ENCODE measurements around the gene COL28A1. TPM values are rescaled to one million over a fixed set of nuclear protein-coding genes. Genes with fewer than 3 reads are reported as not detected.

The COL28A1 gene
- total RNA-seq, 4 donors from 2014 or later: 15.1 to 23.7 (median 18.3) TPM

DNA sequence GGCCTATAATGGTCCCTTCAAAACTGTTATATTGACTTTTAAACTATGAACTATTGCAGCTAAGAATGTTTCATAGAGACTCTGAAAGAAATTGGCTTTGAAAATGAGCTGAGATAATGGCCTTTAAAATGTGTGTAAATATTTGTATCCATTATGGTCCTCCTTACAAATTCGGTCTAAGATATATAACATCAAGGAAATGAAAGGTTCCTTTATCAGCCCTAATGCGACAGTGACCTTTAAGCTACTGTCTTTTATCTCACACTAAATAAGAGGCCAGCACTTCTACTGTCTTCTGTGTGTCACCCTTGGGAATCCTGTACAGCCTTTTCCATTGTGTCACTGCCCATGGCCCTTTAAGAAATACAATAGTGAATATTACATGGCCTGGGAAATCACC is 19.5 kb downstream of the COL28A1 start:
- no peak overlapping the region for H3K4me3 ChIP-seq
- no peaks in the 10 kb centered on the region for H3K9me3 ChIP-seq
- intact Hi-C loops (cut with DNase I): no loop called here
- H3K36me3 ChIP-seq: no peaks in the 10 kb centered on the region
- no peaks in the 10 kb centered on the region for H3K27me3 ChIP-seq
- H3K27ac ChIP-seq (replicated peaks in 1 of 4): no peak overlapping the region
- H3K4me1 ChIP-seq: peaks cover 0 to 6% (median 0%) of the 10 kb centered on the region in 4 donors
- 63% methylated on average over 2 of the region's 2 CpGs for WGBS
- no peak for DNase-seq (ENCODE audit: extremely low spot score)
- TF ChIP-seq POLR2A (IDR thresholded peaks at IDR 0.05; ENCODE audit: low read depth) (no peak), CTCF (IDR thresholded peaks at IDR 0.05) (no peak), EP300 (IDR thresholded peaks at IDR 0.05) (no peak), POLR2AphosphoS5 (IDR thresholded peaks at IDR 0.05) (no peak)

GRCh38 chr7:7512861-7513597 is 22.6 kb downstream of the COL28A1 start:
- WGBS: 49% methylated on average over 4 of the region's 4 CpGs
- no peaks in the 10 kb centered on the region for H3K27me3 ChIP-seq
- DNase-seq (ENCODE audit: extremely low spot score): no peak
- H3K4me3 ChIP-seq: no peak overlapping the region
- H3K9me3 ChIP-seq: no peaks in the 10 kb centered on the region
- H3K27ac ChIP-seq (replicated peaks in 1 of 4): no peak overlapping the region
- peaks cover 0 to 6% (median 0%) of the 10 kb centered on the region in 4 donors for H3K4me1 ChIP-seq
- H3K36me3 ChIP-seq: no peaks in the 10 kb centered on the region
- TF ChIP-seq EP300 (IDR thresholded peaks at IDR 0.05) (no peak), CTCF (IDR thresholded peaks at IDR 0.05) (no peak), POLR2AphosphoS5 (IDR thresholded peaks at IDR 0.05) (no peak), POLR2A (IDR thresholded peaks at IDR 0.05; ENCODE audit: low read depth) (no peak)
- intact Hi-C loops (cut with DNase I): no loop called here

- Histone ChIP-seq H3K4me3 (no peak overlapping the region), H3K27me3 (no peaks in the 10 kb centered on the region), H3K27ac (replicated peaks in 1 of 4) (no peak overlapping the region), H3K4me1 (peaks cover 0 to 6% (median 0%) of the 10 kb centered on the region in 4 donors), H3K9me3 (no peaks in the 10 kb centered on the region), H3K36me3 (no peaks in the 10 kb centered on the region)
- TF ChIP-seq POLR2A (IDR thresholded peaks at IDR 0.05; ENCODE audit: low read depth): no peak
- TF ChIP-seq EP300 (IDR thresholded peaks at IDR 0.05): no peak
- no peak for TF ChIP-seq POLR2AphosphoS5 (IDR thresholded peaks at IDR 0.05)
- no peak for TF ChIP-seq CTCF (IDR thresholded peaks at IDR 0.05)
- WGBS: 71% methylated on average over 3 of the region's 3 CpGs
- intact Hi-C loops (cut with DNase I): no loop called here
- no peak for DNase-seq (ENCODE audit: extremely low spot score)
These were observed 24.9 kb downstream of the COL28A1 start for GRCh38 chr7:7510794-7511193.

DNA sequence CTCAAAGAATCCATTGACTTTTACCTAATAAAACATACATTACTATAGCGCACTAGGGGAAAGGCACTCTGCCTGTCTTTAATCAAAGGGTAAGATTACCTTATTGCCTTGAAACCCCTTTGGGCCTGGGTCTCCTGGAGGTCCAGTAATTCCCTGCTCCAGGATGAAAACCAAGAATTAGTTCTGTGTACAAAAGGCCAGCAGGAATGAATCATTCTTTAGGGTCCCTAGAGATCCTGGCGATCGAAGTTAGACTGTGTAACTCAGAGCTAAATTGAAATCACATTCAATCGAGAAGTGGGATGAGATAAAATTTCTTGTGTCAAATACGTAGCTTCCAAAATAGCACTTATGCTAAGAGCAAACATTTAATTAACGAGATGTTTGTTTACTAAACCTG is 29.8 kb downstream of the COL28A1 start:
- peaks cover 0 to 8% (median 0%) of the 10 kb centered on the region in 4 donors for H3K36me3 ChIP-seq
- WGBS: 81% methylated on average over 6 of the region's 6 CpGs
- H3K4me1 ChIP-seq: peaks cover 0 to 4% (median 0%) of the 10 kb centered on the region in 4 donors
- intact Hi-C loops (cut with DNase I): no loop called here
- no peak for DNase-seq (ENCODE audit: extremely low spot score)
- H3K27ac ChIP-seq (replicated peaks in 1 of 4): no peak overlapping the region
- no peaks in the 10 kb centered on the region for H3K9me3 ChIP-seq
- H3K4me3 ChIP-seq: no peak overlapping the region
- no peaks in the 10 kb centered on the region for H3K27me3 ChIP-seq
- TF ChIP-seq CTCF (IDR thresholded peaks at IDR 0.05) (no peak), POLR2A (IDR thresholded peaks at IDR 0.05; ENCODE audit: low read depth) (no peak), EP300 (IDR thresholded peaks at IDR 0.05) (no peak), POLR2AphosphoS5 (IDR thresholded peaks at IDR 0.05) (no peak)
